GM23248 (cell line): Measurements from ENCODE around the gene EFEMP2. TPM values are rescaled to one million over a fixed set of nuclear protein-coding genes. Genes with fewer than 3 reads are reported as not detected.

Experiments
- DNase-seq: peaks from one replicate; pipeline ENCODE4 v3.0.0-alpha.2; 2015
- H2AFZ ChIP-seq: fragments of 200-600 bp; sonication (generic); 2 replicates; pipeline ENCODE4 v1.6.1; 2016; ENCODE audit warnings: antibody characterized with exemption
- H3F3A ChIP-seq: fragments of 200-600 bp; sonication (generic); 2 replicates; pipeline ENCODE4 v1.6.1; 2016; ENCODE audit warnings: mild to moderate bottlenecking, antibody characterized with exemption, mixed run types; ENCODE audit not compliant: insufficient read depth
- H3K27ac ChIP-seq: fragments of 200-600 bp; sonication (generic); 2 replicates; pipeline ENCODE4 v1.5.1; 2016; ENCODE audit warnings: mild to moderate bottlenecking
- H3K27me3 ChIP-seq: fragments of 200-600 bp; sonication (generic); replicated peaks from 2 replicates; pipeline ENCODE4 v1.6.1; 2016; ENCODE audit warnings: mild to moderate bottlenecking; ENCODE audit not compliant: insufficient read depth
- H3K36me3 ChIP-seq: fragments of 200-600 bp; sonication (generic); 2 replicates; pipeline ENCODE4 v1.6.1; 2016; ENCODE audit warnings: low read depth, mild to moderate bottlenecking
- H3K4me1 ChIP-seq: fragments of 200-600 bp; sonication (generic); 2 replicates; pipeline ENCODE4 v1.6.1; 2016; ENCODE audit warnings: mild to moderate bottlenecking; ENCODE audit not compliant: insufficient read depth
- H3K4me2 ChIP-seq: fragments of 200-600 bp; sonication (generic); one replicate; pipeline ENCODE4 v1.6.1; 2016; ENCODE audit warnings: mild to moderate bottlenecking; ENCODE audit not compliant: unreplicated experiment
- H3K4me3 ChIP-seq: fragments of 200-600 bp; sonication (generic); 2 replicates; pipeline ENCODE4 v1.5.1; 2016; ENCODE audit warnings: mild to moderate bottlenecking
- H3K79me2 ChIP-seq: fragments of 200-600 bp; sonication (generic); 2 replicates; pipeline ENCODE4 v1.6.1; 2016; ENCODE audit warnings: mild to moderate bottlenecking; ENCODE audit not compliant: insufficient read depth
- H3K9ac ChIP-seq: fragments of 200-600 bp; sonication (generic); 2 replicates; pipeline ENCODE4 v1.6.1; 2016; ENCODE audit warnings: mild to moderate bottlenecking
- H3K9me2 ChIP-seq: fragments of 200-600 bp; sonication (generic); 2 replicates; pipeline ENCODE4 v1.6.1; 2016; ENCODE audit warnings: mixed run types, mild to moderate bottlenecking, moderate library complexity; ENCODE audit not compliant: insufficient read depth
- H3K9me3 ChIP-seq: fragments of 200-600 bp; sonication (generic); one replicate; pipeline ENCODE4 v1.6.1; 2017; ENCODE audit warnings: low read depth
- H4K20me1 ChIP-seq: fragments of 200-600 bp; sonication (generic); 2 replicates; pipeline ENCODE4 v1.6.0; 2016; ENCODE audit not compliant: insufficient read depth
- EZH2 ChIP-seq: fragments of 200-600 bp; sonication (generic); IDR thresholded peaks from 2 replicates; pipeline ENCODE4 v1.6.1; 2018; ENCODE audit warnings: antibody characterized with exemption, mild to moderate bottlenecking; ENCODE audit not compliant: insufficient read depth, poor library complexity, severe bottlenecking
- EZH2phosphoT487 ChIP-seq: fragments of 200-600 bp; sonication (generic); IDR thresholded peaks from 2 replicates; pipeline ENCODE4 v1.6.1; 2018; ENCODE audit warnings: antibody characterized with exemption, moderate library complexity, mild to moderate bottlenecking, low read depth; ENCODE audit not compliant: insufficient read depth
- WGBS, 2 experiments: methylation state at CpG; one replicate each; pipeline ENCODE4 v1.1.6; 2015 to 2017; ENCODE audit warnings: low lambda C conversion rate in 2 of 2, low coverage in 1 of 2; ENCODE audit errors: missing lambda C conversion rate in 2 of 2; 5-methylcytosine and 5-hydroxymethylcytosine counted together
- in situ Hi-C: fragments of 300-500 bp; cut with MboI; formaldehyde crosslinking; loops from 2 replicates; pipeline ENCODE4 v1.15.0; 2020
- polyA plus RNA-seq: library from polyadenylated mRNA; unstranded; fragments of >200 nt; fragmentation: Nextera tagmentation; extraction: Ambion mirVana; gene quantifications from 2 replicates; pipeline ENCODE4 v1.2.1, GENCODE V29; 2016
- total RNA-seq: library from RNA; depleted of rRNA; stranded (reverse); fragments of >200 nt; shearing (Covaris generic); gene quantifications from 2 replicates; pipeline ENCODE4 v1.2.3, GENCODE V29; 2014

EFEMP2 gene
- total and polyA plus RNA-seq, 2 experiments from 2014 or later, result 308 to 520 TPM

DNA sequence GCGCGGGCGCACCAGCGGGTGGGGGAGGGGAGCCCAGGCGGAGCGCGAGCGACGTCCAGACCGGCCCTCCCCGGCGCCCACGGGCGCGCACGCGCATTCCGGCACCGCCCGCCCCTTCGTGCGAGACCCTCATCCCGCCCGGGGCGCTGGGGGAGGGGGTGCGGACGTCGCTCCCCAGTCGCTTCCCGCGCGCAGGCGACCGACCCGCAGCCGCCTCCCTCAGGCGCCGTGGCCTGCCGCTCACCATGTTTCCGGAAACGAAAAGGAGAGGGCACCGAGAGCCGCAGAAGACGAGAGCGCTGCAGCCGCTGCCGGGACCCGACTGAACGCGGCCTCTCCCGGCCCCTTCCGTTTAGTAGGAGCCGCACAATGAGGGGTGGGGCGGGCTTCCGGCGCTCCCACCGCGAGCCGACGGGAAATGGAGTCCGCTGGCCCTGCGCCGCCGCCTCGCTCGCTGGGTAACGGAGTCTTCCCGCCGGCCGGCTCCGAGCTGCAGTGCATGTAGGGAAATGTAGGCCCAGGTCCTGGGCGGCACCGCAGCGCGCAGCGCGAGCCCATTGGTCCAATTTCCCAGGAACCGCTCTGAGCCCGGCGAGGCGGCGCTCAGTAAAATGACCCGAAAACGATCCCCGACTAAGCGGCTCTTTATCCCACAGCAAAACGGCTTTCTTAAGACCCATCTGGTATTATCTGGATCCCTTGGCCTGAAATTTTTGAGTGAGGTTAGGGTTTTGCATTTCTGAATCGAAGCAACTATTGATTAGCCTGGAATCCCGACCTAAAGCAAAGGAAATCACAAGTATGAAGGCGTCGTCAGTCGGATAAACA, 14.5 kb downstream of the EFEMP2 start, which contains the start of gene CFL1:
Gene CFL1 (minus strand): TSS at position 328 of the 828 bp plus-strand sequence. CDS start 81 bp downstream, at position 247.
- peaks cover 66% of the 10 kb centered on the region for H3F3A ChIP-seq
- H3K9ac ChIP-seq, result peak within 1 kb of the TSS; percentile 84
- H3K9me3 ChIP-seq, result no peaks in the 10 kb centered on the region
- H3K4me1 ChIP-seq, result peaks cover 17% of the 10 kb centered on the region
- peaks cover 35% of the 10 kb centered on the region for H3K36me3 ChIP-seq
- 1 to 2% methylated on average over 60 to 71 of the region's 92 CpGs for WGBS, 2 experiments
- no peaks in the 10 kb centered on the region for H3K27me3 ChIP-seq
- H3K79me2 ChIP-seq, result peaks cover 69% of the 10 kb centered on the region
- DNase-seq, result peak; percentile 100
- H2AFZ ChIP-seq, result peak within 1 kb of the TSS; percentile 67
- H4K20me1 ChIP-seq, result peaks cover 23% of the 10 kb centered on the region; the same call in 1 of the 2 replicates
- TF ChIP-seq EZH2 (no peak), EZH2phosphoT487 (no peak)
- H3K4me2 ChIP-seq, result peak within 1 kb of the TSS; percentile 94
- H3K9me2 ChIP-seq, result no peaks in the 10 kb centered on the region
- peak within 1 kb of the TSS; percentile 84 for H3K27ac ChIP-seq
- peak within 1 kb of the TSS; percentile 94 for H3K4me3 ChIP-seq
- in situ Hi-C loops, result no loop called here

DNA sequence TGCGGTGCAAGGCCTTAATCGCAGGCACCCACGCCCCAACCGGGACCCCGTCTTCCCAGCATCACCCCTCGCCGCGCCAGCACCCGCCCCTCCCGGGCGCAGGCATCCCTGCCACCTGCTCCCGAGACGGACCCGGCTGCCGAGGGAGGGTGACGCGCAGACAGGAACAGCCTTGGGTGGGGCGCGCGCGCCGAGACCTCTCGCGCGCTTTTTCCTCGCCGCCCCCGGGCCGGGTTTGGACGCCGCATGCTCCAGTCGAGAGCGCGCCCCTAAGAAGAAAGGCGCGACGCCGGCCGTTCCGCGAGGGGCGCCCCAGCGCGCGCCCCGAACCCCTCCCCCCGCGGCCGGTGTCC, 15.1 kb downstream of the EFEMP2 start:
- H2AFZ ChIP-seq, result no peak overlapping the region
- peak overlapping the region; percentile 84 for H3K9ac ChIP-seq
- no peak for TF ChIP-seq EZH2
- TF ChIP-seq EZH2phosphoT487, result no peak
- H3K27ac ChIP-seq, result peak overlapping the region; percentile 65
- peaks cover 23% of the 10 kb centered on the region; the same call in 1 of the 2 replicates for H4K20me1 ChIP-seq
- peaks cover 72% of the 10 kb centered on the region for H3F3A ChIP-seq
- H3K36me3 ChIP-seq, result peaks cover 38% of the 10 kb centered on the region
- no peaks in the 10 kb centered on the region for H3K9me3 ChIP-seq
- 2 to 3% methylated on average over 13 to 17 of the region's 49 CpGs for WGBS, 2 experiments
- H3K79me2 ChIP-seq, result peaks cover 67% of the 10 kb centered on the region
- peak overlapping the region; percentile 82 for H3K4me2 ChIP-seq
- DNase-seq, result peak; percentile 72
- H3K4me1 ChIP-seq, result peaks cover 17% of the 10 kb centered on the region
- no peaks in the 10 kb centered on the region for H3K27me3 ChIP-seq
- no peaks in the 10 kb centered on the region for H3K9me2 ChIP-seq
- peak overlapping the region; percentile 94 for H3K4me3 ChIP-seq
- in situ Hi-C loops, result no loop called here

DNA sequence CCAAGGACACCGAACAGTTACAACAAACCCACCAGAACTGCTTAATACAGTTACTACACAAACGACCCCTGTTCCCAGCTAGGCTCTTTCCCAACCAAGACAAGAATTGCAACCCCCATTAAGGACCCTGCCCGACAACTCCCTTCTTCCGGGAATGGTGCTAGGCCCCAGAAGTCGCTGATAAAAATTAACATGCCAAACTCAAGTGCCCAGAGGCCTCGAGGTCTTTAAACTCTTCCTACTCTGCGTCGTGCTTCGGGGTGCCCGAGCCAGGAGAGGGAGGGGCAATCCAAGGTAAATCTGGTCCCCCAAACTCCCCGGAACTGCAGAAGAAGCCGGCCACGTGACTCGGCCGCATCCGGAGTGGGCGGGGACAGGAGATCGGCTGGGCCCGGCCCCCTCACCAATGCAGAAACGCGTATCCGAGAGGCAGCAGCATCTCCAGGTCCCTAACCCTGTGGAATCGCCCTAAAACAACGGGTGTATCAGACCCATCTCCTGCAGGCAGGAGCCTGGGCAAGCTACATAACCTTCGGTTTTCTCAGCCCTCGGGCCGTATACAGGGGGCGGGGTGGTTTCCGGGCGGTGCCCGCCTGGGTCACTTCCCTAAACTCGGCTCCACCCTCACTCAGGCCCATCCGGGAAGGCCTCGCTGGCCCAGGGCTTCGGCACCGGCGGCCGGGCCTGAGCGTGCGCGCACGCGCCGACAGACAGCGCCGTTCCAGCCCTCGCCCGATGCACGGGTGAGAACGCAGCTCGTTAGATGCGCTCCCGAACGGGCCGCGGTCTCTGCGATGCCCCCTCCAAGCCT, 15.7 kb downstream of the EFEMP2 start:
- H3K4me1 ChIP-seq, result peaks cover 12% of the 10 kb centered on the region
- no peaks in the 10 kb centered on the region for H3K9me2 ChIP-seq
- peaks cover 74% of the 10 kb centered on the region for H3F3A ChIP-seq
- WGBS, 2 experiments, result 0 to 1% methylated on average over 55 to 57 of the region's 57 CpGs
- peaks cover 23% of the 10 kb centered on the region; the same call in 1 of the 2 replicates for H4K20me1 ChIP-seq
- H3K9me3 ChIP-seq, result no peaks in the 10 kb centered on the region
- no peak for TF ChIP-seq EZH2
- TF ChIP-seq EZH2phosphoT487, result no peak
- H3K79me2 ChIP-seq, result peaks cover 61% of the 10 kb centered on the region
- peak overlapping the region; percentile 94 for H3K4me3 ChIP-seq
- H3K27me3 ChIP-seq, result no peaks in the 10 kb centered on the region
- H3K9ac ChIP-seq, result peak overlapping the region; percentile 84
- peak; percentile 87 for DNase-seq
- H3K36me3 ChIP-seq, result peaks cover 38% of the 10 kb centered on the region
- H3K4me2 ChIP-seq, result peak overlapping the region; percentile 82
- H3K27ac ChIP-seq, result peak overlapping the region; percentile 65
- H2AFZ ChIP-seq, result no peak overlapping the region
- in situ Hi-C loops, result no loop called here

DNA sequence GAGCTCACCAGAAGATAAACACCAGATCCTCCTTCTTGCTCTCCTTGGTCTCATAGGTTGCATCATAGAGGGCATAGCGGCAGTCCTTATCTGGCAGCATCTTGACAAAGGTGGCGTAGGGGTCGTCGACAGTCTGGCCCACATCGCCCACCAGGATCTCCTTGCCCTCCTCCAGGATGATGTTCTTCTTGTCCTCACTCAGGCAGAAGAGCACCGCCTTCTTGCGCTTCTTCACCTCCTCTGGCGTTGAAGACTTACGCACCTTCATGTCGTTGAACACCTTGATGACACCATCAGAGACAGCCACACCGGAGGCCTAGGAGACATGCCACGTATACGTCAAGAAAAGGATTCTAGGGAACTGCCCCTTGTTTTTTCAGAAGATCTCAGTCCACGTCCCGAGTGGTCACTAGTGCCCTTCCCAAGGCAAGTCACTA, 16.7 kb downstream of the EFEMP2 start:
- no peak for DNase-seq
- Histone ChIP-seq H3K27ac (peak overlapping the region; percentile 11; the same call in 1 of the 2 replicates), H3K9ac (peak overlapping the region; percentile 84), H4K20me1 (peaks cover 23% of the 10 kb centered on the region; the same call in 1 of the 2 replicates), H2AFZ (no peak overlapping the region), H3K9me2 (no peaks in the 10 kb centered on the region), H3K9me3 (no peaks in the 10 kb centered on the region), H3F3A (peaks cover 74% of the 10 kb centered on the region), H3K79me2 (peaks cover 51% of the 10 kb centered on the region), H3K4me2 (peak overlapping the region; percentile 82), H3K4me3 (peak overlapping the region; percentile 94), H3K36me3 (peaks cover 44% of the 10 kb centered on the region), H3K27me3 (no peaks in the 10 kb centered on the region), H3K4me1 (peaks cover 5% of the 10 kb centered on the region; the same call in 1 of the 2 replicates)
- WGBS, 2 experiments, result 84 to 87% methylated on average over 15 of the region's 15 CpGs
- in situ Hi-C loops, result no loop called here
- no peak for TF ChIP-seq EZH2phosphoT487
- no peak for TF ChIP-seq EZH2
